SK-N-MC (cell line): ENCODE data around the gene TBL1X.

Experiments
- EZH2 ChIP-seq: fragments of 200-600 bp; sonication (generic); IDR thresholded peaks from one replicate; pipeline ENCODE4 v1.6.1; 2017; ENCODE audit warnings: antibody characterized with exemption
- FOXP2 ChIP-seq: optimal IDR thresholded peaks from 2 replicates; pipeline ENCODE3; 2011; ENCODE audit warnings: mild to moderate bottlenecking, moderate library complexity; ENCODE audit not compliant: insufficient read depth; ENCODE audit errors: extremely low read length, control extremely low read depth
- POLR2AphosphoS5 ChIP-seq: IDR thresholded peaks from 2 replicates; pipeline ENCODE4 v1.6.1; 2012; ENCODE audit warnings: mild to moderate bottlenecking, low read depth, low read length, borderline replicate concordance

- TF ChIP-seq POLR2AphosphoS5 (no peak), EZH2 (no peak), FOXP2 (no peak)
Measured at GRCh38 chrX:9471571-9471985, 6.7 kb downstream of the TBL1X start.
